Breast epithelium (tissue), 4 donors: Measurements from ENCODE around the gene KLF17. TPM values are rescaled to one million over a fixed set of nuclear protein-coding genes. Genes with fewer than 3 reads are reported as not detected.

Experiments used
- DNase-seq, 2 donors: peaks; one replicate each; pipeline ENCODE4 v3.0.0-alpha.2; 2019; ENCODE audit warnings: low spot score in 2 of 2
- H3K27ac ChIP-seq, 2 donors: fragments of 200-600 bp; sonication (generic) in 1 of 2; one replicate each; pipeline ENCODE4 v1.5.1; 2016 to 2019; ENCODE audit warnings: mild to moderate bottlenecking in 1 of 2
- H3K27me3 ChIP-seq, 2 donors: fragments of 200-600 bp; sonication (generic) in 1 of 2; one replicate each; pipeline versions ENCODE4 v1.5.1 to v1.6.0; 2017 to 2019; ENCODE audit warnings: control low read depth in 1 of 2, mild to moderate bottlenecking in 1 of 2
- H3K36me3 ChIP-seq: fragments of 200-600 bp; one replicate; pipeline ENCODE4 v1.5.1; 2019
- H3K4me1 ChIP-seq, 2 donors: fragments of 200-600 bp; sonication (generic); one replicate each; pipeline ENCODE4 v1.5.1; 2016 to 2019; ENCODE audit warnings: control low read depth in 1 of 2
- H3K4me3 ChIP-seq, 3 donors: fragments of 200-600 bp; sonication (generic); 1 replicate in 2 of 3; 2 replicates in 1 of 3; pipeline ENCODE4 v1.5.1; 2016 to 2019; ENCODE audit warnings: mild to moderate bottlenecking in 3 of 3, moderate library complexity in 2 of 3
- H3K9me3 ChIP-seq, 2 donors: fragments of 200-600 bp; sonication (generic) in 1 of 2; one replicate each; pipeline ENCODE4 v1.5.1; 2016 to 2019; ENCODE audit warnings: control low read depth in 1 of 2
- POLR2A ChIP-seq: fragments of 450-650 bp; IDR thresholded peaks from one replicate; pipeline ENCODE4 v1.6.1; 2016; ENCODE audit warnings: antibody characterized with exemption, mild to moderate bottlenecking, moderate library complexity
- POLR2AphosphoS5 ChIP-seq, 3 donors: sonication (generic); formaldehyde crosslinking; IDR thresholded peaks; one replicate each; pipeline ENCODE4 v1.6.1; 2017; ENCODE audit warnings: antibody characterized with exemption in 3 of 3
- intact Hi-C: fragments of 100-400 bp; cut with DNase I; formaldehyde crosslinking; loops from one replicate; pipeline ENCODE4 v1.15.1; 2023; ENCODE audit warnings: low total_unique reads
- total RNA-seq, 3 donors: library from RNA; depleted of rRNA; stranded (reverse); fragments of >200 nt; gene quantifications; one replicate each; pipeline ENCODE4 v1.1.0, GENCODE V29; 2016
- TF ChIP-seq, protein P1 (sequence below), 3 donors: fragments of 450-650 bp; IDR thresholded peaks; one replicate each; pipeline ENCODE4 v1.5.1; 2016 to 2017; ENCODE audit warnings: antibody characterized with exemption in 3 of 3, mild to moderate bottlenecking in 3 of 3, moderate library complexity in 3 of 3

KLF17 gene
- total RNA-seq, 3 donors from 2014 or later = not detected

DNA sequence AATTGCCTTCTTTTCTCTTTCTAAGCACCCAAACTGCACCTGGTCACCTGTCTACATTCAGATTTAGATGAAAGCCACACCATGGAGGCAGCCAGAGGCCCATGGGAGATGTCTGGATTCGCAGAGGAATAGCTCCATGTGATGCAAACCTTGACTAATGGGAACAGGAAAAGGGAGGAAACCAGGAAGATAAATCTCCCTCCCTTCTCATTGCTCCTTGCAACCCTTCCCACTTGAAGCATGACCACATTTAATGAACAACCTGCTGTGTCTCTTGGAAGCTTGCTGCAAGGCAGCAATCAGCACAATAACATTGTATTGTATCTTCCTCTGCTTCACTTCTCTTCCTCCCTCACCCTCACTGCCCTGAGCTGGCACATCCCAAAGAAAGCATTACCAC, 42.6 kb upstream of the KLF17 start:
- Histone ChIP-seq H3K36me3 (no peaks in the 10 kb centered on the region), H3K27ac (no peak overlapping the region), H3K4me1 (no peaks in the 10 kb centered on the region), H3K4me3 (no peak overlapping the region), H3K9me3 (no peaks in the 10 kb centered on the region), H3K27me3 (no peaks in the 10 kb centered on the region)
- TF ChIP-seq POLR2A = no peak
- TF ChIP-seq POLR2AphosphoS5 (IDR thresholded peaks at IDR 0.05) = no peak
- TF ChIP-seq, protein P1, sequence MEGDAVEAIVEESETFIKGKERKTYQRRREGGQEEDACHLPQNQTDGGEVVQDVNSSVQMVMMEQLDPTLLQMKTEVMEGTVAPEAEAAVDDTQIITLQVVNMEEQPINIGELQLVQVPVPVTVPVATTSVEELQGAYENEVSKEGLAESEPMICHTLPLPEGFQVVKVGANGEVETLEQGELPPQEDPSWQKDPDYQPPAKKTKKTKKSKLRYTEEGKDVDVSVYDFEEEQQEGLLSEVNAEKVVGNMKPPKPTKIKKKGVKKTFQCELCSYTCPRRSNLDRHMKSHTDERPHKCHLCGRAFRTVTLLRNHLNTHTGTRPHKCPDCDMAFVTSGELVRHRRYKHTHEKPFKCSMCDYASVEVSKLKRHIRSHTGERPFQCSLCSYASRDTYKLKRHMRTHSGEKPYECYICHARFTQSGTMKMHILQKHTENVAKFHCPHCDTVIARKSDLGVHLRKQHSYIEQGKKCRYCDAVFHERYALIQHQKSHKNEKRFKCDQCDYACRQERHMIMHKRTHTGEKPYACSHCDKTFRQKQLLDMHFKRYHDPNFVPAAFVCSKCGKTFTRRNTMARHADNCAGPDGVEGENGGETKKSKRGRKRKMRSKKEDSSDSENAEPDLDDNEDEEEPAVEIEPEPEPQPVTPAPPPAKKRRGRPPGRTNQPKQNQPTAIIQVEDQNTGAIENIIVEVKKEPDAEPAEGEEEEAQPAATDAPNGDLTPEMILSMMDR (IDR thresholded peaks at IDR 0.05) = no peak
- intact Hi-C loops = no loop called here
- no peak for DNase-seq

DNA sequence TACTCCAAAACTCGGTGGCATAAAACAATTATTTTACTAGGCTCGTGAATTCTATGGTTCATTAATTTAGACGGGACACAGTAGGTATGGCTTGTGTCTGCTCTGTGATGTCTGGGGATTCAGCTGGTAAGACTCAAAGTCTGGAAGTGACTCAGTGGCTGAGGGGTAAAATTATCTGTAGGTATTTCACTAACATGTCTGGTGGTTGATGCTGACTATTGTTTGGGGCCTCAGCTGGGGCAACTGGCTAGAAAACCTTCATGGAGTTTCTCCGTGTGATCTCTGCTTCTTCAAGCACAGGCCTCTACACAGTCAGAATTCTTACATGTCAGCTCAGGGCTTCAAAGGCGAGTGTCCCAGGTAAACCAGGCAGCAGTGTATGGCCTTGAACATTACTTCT, 41.2 kb upstream of the KLF17 start:
- intact Hi-C loops = no loop called here

DNA sequence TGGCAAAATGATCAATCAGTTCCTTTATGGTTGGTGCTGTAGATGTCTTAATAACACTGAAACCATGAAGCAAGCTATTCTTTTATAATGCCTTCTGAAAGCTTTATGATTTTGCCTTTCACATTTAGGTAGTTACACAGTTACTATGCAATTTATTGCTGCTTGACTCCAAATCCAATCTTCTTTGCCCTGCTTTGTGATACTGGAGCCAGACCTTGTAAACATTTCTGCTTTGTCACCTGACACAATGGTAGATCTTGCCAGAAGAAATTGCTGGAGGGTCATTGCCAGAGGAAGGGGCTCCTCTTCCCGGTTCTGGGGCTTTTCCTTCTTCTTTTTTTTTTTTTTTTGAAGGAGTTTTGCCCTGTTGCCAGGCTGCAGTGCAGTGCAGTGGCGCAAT, 40.5 kb upstream of the KLF17 start:
- intact Hi-C loops = no loop called here
- H3K36me3 ChIP-seq = no peaks in the 10 kb centered on the region
- no peak overlapping the region for H3K27ac ChIP-seq
- TF ChIP-seq, protein P1 (IDR thresholded peaks at IDR 0.05) = no peak
- TF ChIP-seq POLR2AphosphoS5 (IDR thresholded peaks at IDR 0.05) = no peak
- no peak for TF ChIP-seq POLR2A
- H3K27me3 ChIP-seq = no peaks in the 10 kb centered on the region
- no peaks in the 10 kb centered on the region for H3K4me1 ChIP-seq
- no peaks in the 10 kb centered on the region for H3K9me3 ChIP-seq
- DNase-seq = no peak
- no peak overlapping the region for H3K4me3 ChIP-seq

More for the DNA sequence above, 41.2 kb upstream of the KLF17 start:
- TF ChIP-seq, protein P1 (IDR thresholded peaks at IDR 0.05) = no peak
- TF ChIP-seq POLR2AphosphoS5 (IDR thresholded peaks at IDR 0.05) (no peak), POLR2A (no peak)
- no peak overlapping the region for H3K4me3 ChIP-seq
- H3K36me3 ChIP-seq = no peaks in the 10 kb centered on the region
- H3K4me1 ChIP-seq = no peaks in the 10 kb centered on the region
- H3K9me3 ChIP-seq = no peaks in the 10 kb centered on the region
- H3K27ac ChIP-seq = no peak overlapping the region
- DNase-seq = no peak
- no peaks in the 10 kb centered on the region for H3K27me3 ChIP-seq

DNA sequence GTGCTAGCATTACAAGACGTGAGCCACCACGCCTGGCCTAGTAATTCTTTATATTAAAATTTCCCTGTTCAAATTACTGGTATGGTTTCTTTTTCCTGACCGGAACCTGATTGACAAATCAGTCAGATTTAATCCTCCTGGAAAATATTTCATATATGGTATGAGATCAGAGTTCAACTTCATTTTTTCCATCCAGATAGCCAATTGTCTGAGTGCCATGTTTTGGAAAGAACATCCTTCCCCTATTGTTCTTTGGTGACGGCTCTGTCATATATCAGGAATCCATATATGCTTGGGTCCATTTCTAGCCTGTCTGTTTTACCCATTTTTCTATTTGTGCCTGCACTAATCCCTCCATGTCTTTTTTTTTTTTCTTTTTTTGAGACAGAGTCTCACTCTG, 39.1 kb upstream of the KLF17 start:
- H3K27me3 ChIP-seq = no peaks in the 10 kb centered on the region
- H3K27ac ChIP-seq = no peak overlapping the region
- no peak for DNase-seq
- intact Hi-C loops = no loop called here
- H3K4me3 ChIP-seq = no peak overlapping the region
- no peaks in the 10 kb centered on the region for H3K36me3 ChIP-seq
- no peaks in the 10 kb centered on the region for H3K4me1 ChIP-seq
- TF ChIP-seq, protein P1 (IDR thresholded peaks at IDR 0.05) = no peak
- TF ChIP-seq POLR2A = no peak
- TF ChIP-seq POLR2AphosphoS5 (IDR thresholded peaks at IDR 0.05) = no peak
- no peaks in the 10 kb centered on the region for H3K9me3 ChIP-seq

DNA sequence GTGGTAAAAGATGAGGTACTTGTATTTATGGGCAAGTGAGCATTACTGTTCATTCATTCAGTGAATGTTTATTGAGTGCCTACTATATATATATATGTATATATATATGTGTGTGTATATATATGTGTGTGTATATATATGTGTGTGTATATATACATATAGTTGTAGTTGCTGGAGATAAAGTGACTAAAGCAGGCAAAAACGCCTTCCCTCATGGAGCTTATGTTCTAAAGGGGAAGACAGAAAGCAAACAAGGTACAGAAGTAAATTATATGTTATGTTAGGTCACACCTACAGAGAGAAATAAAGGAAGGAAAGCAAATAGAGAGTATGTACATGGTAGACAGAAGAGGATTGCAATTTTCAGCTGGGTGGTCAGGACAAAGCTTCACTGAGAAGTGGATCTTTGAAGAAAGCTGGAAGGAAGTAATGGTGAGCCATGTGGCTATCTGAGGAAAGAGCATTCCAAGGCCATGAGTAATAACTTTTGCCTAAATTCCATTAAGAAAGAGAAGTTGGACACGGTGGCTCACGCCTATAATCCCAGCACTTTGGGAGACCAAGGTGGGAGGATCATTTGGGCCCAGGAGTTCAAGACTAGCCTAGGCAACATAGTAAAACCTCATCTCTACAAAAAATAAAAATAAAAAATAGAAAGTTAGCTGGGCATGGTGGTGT, 33.5 kb upstream of the KLF17 start:
- Histone ChIP-seq H3K27me3 (no peaks in the 10 kb centered on the region), H3K36me3 (no peaks in the 10 kb centered on the region), H3K9me3 (no peaks in the 10 kb centered on the region), H3K27ac (no peak overlapping the region), H3K4me3 (no peak overlapping the region), H3K4me1 (no peaks in the 10 kb centered on the region)
- intact Hi-C loops = no loop called here
- DNase-seq = no peak
- TF ChIP-seq, protein P1 (IDR thresholded peaks at IDR 0.05) = no peak
- no peak for TF ChIP-seq POLR2A
- no peak for TF ChIP-seq POLR2AphosphoS5 (IDR thresholded peaks at IDR 0.05)
